K562 treated with DMSO at 1 percent for 24 hours (cell line): ENCODE measurements around the gene EEIG1. TPM values are rescaled to one million over a fixed set of nuclear protein-coding genes. Genes with fewer than 3 reads are reported as not detected.

Source experiments
- total RNA-seq: library from RNA; unstranded; fragments of 300-600 nt; gene quantifications from 2 replicates; pipeline ENCODE4 v1.2.3, GENCODE V29; 2022; ENCODE audit warnings: low read depth; ENCODE audit not compliant: insufficient read depth

Gene EEIG1
- 48.1 and 48.9 TPM in 2 replicates for total RNA-seq

DNA sequence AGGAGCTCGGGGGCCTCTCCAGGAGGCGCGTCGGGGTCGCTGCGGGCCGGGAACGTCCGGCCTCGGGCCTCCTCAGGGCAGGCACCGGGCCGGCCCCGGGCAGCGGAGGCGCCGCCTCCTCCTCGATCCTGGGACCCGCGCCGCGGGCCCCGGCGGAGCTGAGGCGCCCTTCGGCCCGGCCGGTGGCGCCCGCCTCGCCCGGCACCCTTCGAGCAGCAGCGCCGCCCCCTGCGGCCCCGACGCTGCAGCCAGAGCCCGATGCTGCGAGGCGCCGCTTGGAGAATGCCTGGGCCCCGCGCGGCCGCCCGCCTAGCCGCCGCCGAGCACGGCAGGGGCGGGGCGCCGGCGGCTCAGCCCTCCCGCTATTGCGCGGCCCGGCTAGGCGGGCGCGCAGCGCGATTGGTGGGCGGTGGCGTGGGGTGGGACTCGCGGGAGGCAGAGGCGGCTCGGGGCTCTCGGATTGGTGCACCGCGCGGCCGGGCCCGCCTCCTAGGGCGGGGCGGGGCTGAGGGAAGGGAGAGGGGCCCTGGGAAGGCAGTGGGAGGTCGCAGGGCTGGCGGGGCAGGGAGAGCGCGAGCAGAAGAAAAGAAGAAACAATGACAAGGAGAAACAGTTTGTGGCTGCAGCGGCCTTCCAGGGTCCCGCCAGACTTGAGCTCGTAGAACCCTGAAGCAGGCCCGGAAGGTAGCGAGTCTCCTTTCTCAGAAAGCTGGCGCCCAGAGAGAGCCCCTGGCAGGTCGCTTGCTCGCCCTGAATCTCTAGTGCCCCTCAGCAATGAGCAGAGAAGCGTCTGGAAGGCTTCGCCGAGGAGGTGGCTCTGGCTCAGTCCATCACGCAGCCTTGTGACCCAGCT, at the start of gene EEIG1:
EEIG1 (minus strand) TSS at position 284 of the 853 bp plus-strand sequence. CDS start 852 bp downstream, outside the sequence.

DNA sequence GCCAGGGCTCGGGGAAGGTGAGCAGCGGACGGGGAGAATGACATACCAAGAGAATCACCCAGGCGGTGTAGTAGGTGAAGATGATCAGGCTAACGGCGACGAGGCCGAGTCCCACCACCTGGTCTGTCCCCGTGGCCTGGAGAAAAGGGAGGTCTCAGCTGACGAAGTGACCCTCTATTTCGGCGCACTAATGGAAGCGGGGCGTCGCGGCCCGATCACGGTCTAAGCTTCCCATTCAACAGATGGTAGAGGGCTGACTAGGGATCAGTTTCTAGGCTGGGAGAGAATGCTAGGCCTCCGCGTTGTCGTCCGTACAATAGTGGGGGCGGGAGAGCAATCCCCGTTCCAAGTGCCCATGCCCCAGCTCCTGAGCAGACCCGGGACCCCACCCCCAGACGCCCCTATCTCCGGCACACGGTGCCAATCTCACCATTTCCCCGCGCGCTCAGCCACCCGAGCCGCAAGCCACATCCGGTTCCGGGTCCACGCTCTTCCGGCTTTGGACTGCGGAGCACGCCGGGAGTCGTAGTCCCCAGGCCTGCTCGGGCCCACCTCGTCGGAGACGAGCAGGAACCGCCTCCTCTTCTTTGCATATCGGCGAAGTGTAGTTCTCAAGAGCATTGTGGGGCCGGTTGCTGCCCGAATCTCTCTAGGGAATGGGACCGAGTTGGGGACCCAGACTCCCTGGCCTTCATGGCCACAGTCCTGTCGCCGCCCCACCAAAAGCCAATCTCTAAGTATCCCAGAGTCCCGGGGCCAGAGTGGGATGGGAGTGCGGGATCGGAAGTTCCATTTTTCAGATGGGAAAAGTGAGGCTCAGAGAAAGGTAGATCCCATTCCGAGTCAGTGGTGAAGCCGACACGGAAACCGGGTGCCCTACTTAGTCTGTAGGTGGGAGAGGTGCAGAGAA, 43.1 kb downstream of the EEIG1 start, which contains the start of gene DPM2:
DPM2 (minus strand) TSS at position 467 of the 910 bp plus-strand sequence; CDS start at position 433, 34 bp downstream.

Other genes starting within 250 kb of the EEIG1 start
- 107 and 113 TPM in 2 replicates for gene TOR2A, start 245.7 kb downstream of the EEIG1 start, total RNA-seq
- 3.2 and 4.1 TPM in 2 replicates for gene SH2D3C, start 202.3 kb downstream of the EEIG1 start, total RNA-seq
- gene CDK9, start 195.0 kb downstream of the EEIG1 start, total RNA-seq = 91.4 and 92.0 TPM in 2 replicates
- gene FPGS, start 178.1 kb downstream of the EEIG1 start, total RNA-seq = 61.7 and 73.2 TPM in 2 replicates
- 2.2 and 3.2 TPM in 2 replicates for gene ENG, start 126.3 kb downstream of the EEIG1 start, total RNA-seq
- 72.9 and 77.4 TPM in 2 replicates for gene AK1, start 103.3 kb downstream of the EEIG1 start, total RNA-seq
- 16.2 and 23.4 TPM in 2 replicates for gene ST6GALNAC6, start 81.4 kb downstream of the EEIG1 start, total RNA-seq
- gene ST6GALNAC4, start 63.9 kb downstream of the EEIG1 start, total RNA-seq = 49.0 and 60.9 TPM in 2 replicates
- gene PIP5KL1, start 50.2 kb downstream of the EEIG1 start, total RNA-seq = 2.8 and 4.9 TPM in 2 replicates
- 71.9 and 76.4 TPM in 2 replicates for gene DPM2, start 43.1 kb downstream of the EEIG1 start, total RNA-seq
- 20.5 and 24.2 TPM in 2 replicates for gene NAIF1, start 86.3 kb upstream of the EEIG1 start, total RNA-seq
- 40.3 and 40.4 TPM in 2 replicates for gene SLC25A25, start 87.2 kb upstream of the EEIG1 start, total RNA-seq
- 66.6 and 70.1 TPM in 2 replicates for gene PTGES2, start 146.7 kb upstream of the EEIG1 start, total RNA-seq
- not detected in 2 replicates for gene LCN2, start 168.5 kb upstream of the EEIG1 start, total RNA-seq
- 532 and 580 TPM in 2 replicates for gene BBLN, start 179.3 kb upstream of the EEIG1 start, total RNA-seq
- 438 and 464 TPM in 2 replicates for gene CIZ1, start 210.6 kb upstream of the EEIG1 start, total RNA-seq
- gene DNM1, start 222.4 kb upstream of the EEIG1 start, total RNA-seq = 54.4 and 58.5 TPM in 2 replicates